ENCODE measurements around the gene LARGE1.

Gene LARGE1

GRCh38 chr22:33715237-33715985 lies 204.9 kb downstream of the LARGE1 start:
- DNase-seq, result no peak

DNA sequence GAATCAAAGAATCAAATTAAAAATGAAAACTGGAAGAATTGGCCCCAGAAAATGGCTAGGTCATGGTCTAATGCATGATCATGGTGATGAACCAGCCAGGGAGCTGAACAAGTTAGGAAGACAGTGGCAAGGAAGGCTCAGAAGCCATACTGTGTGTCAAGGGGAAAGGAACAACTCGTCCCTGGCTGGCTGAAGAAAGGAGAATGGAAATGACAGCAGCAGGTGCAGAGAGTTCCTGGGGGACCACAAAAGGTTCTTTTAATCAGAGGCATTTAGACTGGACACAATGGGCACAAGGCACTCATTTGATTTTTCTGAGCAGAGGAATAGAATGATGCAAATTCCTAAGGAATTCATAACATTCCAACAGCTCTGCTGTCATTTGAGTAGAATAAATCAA lies 209.9 kb downstream of the LARGE1 start:
- no peak for DNase-seq

DNA sequence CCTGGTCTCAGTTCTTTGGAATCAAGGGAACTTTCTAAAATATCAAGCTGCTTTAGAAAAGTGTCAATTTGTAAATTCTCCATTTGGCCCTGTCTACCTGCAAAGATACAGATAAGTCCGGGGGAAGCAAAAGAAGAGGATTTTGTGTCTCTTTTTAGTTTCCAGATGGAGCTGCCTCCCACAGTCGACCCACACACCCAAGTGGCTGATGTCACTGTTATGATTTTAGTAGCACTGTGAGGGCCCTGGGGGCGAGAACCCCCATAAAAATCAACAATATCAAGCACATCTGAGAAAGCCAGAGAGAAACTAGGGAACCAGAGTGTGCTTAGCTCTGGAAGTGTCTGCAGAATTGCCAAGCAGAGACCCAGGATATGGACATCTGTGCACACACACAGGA lies 212.7 kb downstream of the LARGE1 start:
- DNase-seq, result no peak

- DNase-seq, result no peak
Measured at GRCh38 chr22:33706100-33706499, 214.2 kb downstream of the LARGE1 start.

DNA sequence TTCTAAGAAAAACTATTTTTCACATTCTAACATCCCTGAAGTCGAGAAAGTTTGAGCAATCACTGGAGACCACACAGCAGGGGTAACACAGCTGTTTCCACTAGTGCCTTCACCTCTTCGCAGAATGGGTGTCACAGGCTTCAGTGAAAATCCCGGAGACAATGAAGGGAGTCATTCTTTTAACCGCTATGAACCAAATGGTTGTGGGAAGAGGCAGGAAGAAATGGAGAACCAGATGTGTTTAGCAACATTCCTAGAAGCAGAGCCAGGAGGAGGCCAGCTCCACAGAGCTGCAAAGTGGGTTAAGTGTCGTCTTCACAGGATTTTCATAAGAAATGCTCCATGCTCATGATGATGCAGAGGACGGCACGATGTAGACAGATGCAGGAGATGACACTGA lies 221.1 kb downstream of the LARGE1 start:
- no peak for DNase-seq

DNA sequence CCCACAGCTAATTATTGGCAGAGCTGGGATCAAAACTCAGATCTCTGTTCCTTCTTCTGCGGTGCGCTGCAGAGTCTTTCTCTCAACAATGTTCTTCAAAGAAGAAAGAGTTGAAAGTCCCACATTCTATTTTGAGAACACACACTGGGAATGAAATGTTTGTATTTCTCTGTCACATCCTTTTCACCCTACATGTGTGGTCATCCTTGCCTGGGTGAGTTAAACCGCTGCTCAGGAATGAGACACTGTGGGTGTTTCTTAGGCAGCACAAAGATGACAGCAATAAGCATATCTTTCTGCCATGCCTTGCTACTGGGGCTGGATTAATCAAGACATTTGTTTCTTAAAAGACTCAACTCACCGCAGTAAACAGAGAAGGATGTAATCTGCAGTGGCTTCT lies 222.6 kb downstream of the LARGE1 start:
- DNase-seq, result no peak

- DNase-seq, result no peak
Measured at GRCh38 chr22:33691057-33691630, 229.1 kb downstream of the LARGE1 start.

DNA sequence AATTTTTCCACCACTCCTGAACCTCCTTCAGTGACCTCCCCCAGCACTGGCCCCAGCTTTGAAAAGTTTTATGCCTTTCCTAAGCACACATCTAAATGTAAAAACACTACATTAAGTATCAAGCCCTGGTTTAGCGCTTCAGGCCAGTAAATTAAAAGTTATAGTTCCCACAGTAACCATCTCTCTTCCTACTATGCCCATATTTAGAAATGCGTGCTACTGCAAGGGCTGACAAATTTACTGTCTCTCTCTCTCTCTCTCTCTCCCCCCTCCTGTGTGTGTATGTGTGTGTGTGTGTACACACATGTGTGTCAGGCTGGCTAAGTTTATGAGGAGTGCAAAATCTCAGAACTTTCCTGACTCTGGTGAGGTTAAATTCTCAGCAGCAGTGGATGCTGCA lies 231.4 kb downstream of the LARGE1 start:
- no peak for DNase-seq

DNA sequence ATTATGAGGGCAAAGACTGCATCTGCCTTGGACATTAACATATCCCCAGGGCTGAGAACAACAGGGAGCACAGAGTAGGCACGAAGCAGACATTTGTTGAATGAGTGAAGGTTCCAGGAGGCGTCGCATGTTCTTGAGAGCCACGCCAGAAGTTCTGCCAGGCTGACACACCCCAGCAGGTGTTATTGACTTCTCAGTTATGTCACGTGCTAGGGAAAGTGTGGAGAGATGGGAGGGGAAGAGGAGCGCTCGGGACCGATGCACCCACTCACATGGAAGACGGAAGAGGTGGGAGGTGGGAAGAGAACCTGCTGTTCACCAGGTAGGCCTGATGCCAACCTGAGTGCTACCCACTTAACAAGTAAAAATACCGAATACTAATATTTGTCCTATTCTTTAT lies 232.8 kb downstream of the LARGE1 start:
- DNase-seq, result no peak

DNA sequence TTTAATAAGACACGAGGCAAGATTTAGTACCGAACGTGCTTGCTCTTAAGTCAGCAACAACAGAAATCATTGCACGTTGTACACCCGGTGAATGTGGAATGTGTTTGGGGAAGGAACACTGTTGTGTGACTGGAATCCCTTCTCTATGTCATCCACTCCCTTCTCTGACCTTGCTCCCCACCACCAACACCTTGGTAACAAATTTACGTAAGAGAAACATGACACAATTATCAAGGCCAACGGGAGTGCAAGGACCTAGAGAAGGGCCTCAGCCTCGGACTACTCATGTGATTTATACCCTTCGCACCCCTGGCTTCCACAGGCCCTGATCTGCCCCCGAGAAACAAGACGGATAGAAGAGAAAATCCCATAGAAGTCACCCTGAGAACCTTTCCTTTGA lies 236.2 kb downstream of the LARGE1 start:
- no peak for DNase-seq

DNA sequence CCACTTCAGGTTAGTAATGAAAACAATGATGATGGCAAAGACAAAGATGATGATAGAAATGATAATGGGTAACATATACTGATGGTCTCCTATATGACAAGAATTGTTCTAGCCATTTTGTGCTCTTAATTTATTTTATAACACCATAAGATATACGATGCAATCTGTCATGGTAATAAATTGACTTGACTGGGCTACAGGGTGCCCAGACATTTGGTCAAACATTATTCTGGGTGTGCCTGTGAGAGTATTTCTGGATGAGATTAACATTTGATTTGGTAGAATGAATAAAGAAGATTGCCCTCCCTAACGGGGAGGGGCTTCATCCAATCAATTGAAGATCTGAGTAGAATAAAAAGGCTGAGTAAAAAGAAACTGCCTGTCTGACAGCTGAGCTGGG lies 237.3 kb downstream of the LARGE1 start:
- DNase-seq, result no peak

DNA sequence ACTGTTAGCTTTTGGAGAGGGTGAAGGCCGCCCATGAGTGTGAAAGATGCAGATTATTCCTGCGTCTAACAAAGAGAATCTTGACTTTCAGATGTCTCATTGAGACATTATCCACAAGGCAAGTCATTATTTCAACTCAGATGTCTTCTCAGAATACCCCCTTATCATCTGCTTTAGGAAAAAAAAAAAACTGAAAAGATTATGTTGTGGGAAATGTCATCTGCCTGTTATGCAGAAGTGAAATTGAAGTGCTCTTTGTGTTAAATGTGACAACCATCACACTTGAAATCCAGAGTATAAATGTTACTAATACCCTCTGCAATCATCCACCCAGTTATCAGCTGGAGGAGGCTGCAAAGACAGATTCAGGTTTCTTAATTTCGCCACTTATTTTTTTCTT lies 239.6 kb downstream of the LARGE1 start:
- no peak for DNase-seq

GRCh38 chr22:33678523-33678922 lies 241.8 kb downstream of the LARGE1 start:
- DNase-seq, result no peak

DNA sequence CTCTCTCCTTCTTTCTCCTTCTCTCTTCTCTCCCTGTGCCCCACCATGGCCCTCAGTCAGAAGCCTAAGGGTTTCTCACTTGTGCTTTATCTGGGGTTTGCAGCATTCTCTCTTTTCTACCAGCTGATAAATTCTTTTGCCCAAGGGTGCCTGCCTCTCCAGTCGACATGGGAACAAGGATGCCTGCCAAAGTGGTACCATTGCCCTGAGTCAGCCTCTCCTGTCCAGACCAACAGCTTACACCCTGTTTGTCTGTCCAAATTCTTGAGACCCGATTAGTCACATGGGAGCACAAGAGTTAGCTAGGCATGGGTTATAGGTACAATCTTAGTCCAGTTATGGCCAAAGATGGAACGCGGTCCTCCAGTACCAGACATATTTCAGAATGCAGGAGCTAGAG lies 242.7 kb downstream of the LARGE1 start:
- no peak for DNase-seq

- DNase-seq, result no peak
Measured at GRCh38 chr22:33674357-33674756, 245.9 kb downstream of the LARGE1 start.

GRCh38 chr22:33669746-33670145 lies 250.5 kb downstream of the LARGE1 start:
- no peak for DNase-seq

DNA sequence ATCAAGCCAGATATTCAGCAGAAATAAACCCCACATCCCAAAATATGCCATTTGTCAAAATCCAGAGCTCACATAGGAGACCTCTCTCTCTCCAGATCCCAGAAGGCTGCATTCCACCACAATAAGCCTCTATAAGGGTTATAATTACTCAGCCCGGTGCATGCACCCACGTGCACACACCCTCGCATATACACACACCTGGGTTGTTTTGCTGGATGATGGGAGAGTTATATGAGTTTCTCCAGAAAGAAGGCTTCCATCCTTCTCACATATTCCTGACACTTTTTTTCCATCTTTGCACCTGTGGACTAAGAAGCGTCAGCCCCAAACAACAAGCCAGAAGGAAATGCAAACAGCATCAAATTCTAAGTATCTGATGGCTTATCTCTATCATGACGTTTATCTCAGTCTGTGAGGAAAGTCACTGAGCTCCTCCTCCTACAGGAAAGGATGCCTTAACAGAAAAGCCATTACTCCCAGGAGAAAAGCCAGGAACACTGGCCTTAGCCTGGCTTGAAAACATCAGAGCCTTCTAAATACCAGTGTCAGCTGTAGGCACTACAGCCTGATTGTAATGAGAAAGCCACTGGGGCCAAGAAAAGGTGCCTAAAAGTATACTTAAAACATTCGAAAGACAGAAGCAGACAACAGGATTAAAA lies 253.2 kb downstream of the LARGE1 start:
- DNase-seq, result no peak

GRCh38 chr22:33666279-33666960 lies 253.9 kb downstream of the LARGE1 start:
- no peak for DNase-seq

DNA sequence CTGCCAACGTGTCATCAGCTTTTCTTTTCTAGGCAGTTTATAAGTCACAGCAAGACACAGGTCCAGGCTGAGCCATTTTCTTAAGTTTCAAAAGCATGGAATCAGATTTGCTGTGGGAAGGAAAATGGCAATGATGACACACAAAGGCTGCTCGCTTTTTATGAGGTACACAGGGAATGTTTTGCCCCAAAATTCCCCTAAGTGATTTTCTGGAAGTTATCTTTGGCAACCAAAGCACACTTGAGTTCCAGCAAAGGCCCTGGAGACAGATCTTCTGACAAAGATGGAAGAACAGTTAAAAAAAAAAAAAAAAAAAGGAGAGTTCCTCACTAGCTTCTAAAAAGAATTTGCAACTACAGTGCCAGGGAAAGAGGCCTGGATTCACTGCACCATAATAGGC lies 260.8 kb downstream of the LARGE1 start:
- no peak for DNase-seq

DNA sequence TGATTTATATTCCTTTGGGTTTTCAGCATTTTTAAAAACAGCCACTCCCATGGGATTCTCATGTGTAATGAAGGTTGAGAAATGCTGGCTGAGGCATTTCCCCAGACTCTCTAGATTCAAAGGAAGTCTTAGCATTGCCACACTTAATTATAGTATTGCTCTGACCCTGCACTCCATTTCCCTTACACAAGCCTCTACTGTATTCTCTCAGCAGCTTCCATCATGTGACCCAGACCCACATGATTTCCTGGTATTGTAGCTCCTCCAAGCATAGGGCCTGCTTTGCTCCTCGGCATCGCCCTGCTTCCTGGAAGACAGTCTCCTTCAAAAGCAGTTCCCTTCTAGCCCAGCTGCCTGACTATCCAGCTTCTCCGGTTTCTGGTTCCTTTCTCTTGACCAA lies 261.5 kb downstream of the LARGE1 start:
- no peak for DNase-seq

- no peak for DNase-seq
Measured at GRCh38 chr22:33657670-33658069, 262.6 kb downstream of the LARGE1 start.

DNA sequence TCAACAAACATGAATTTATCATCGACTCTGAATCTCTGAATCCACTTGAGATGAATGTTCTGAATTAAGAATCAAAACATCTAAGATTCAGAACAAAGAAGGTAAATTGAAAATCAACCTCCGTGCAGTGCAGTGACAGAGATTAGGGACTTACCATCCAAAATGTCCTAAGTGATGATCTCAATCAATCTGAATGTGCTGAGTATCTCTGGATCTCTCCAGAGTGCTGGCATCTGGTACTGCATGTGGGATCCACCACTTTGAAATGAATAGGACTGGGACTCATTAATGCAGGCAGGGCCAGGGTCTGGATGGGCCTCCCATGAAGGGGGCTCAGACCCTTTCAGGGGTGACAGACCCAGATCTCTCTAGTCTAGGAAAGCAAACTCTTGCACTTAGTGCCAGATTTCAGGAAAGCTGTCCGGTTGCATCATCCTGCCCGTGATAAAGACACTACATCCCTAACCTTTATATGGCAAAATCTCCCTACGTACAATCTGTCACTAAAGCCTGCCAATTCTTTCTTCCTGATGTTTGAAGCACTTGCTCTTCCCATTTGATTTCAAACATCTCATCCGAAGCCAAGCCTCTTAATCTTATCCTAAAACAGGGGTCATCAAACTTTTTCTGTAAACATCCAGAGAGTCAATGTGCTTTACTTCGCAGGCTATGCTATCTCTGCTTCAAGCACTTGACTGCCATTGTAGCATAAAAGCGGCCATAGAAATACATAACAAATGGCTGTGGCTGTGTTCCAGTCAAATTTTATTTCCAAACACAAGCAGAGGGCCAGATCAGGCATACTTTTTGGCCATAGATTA lies 263.3 kb downstream of the LARGE1 start:
- DNase-seq, result no peak

Data from NK-92 treated with Interleukin-12 subunit alpha and Interleukin-12 subunit beta, amount 100 ng/mL, for 24 hours (cell line).